IPS DF 6.9 (cell line): ENCODE data around the gene KIF26B.

Experiments
- DNase-seq: peaks from one replicate; pipeline ENCODE4 v3.0.0-alpha.2; 2013; ENCODE audit warnings: low read depth, low spot score
- H3K27ac ChIP-seq: one replicate; pipeline ENCODE4 v1.5.1; 2013; ENCODE audit warnings: low read length, control low read depth
- H3K27me3 ChIP-seq: 2 replicates; pipeline ENCODE4 v1.6.1; 2013; ENCODE audit warnings: mild to moderate bottlenecking, low read length; ENCODE audit not compliant: control insufficient read depth, insufficient read depth
- H3K36me3 ChIP-seq: 2 replicates; pipeline ENCODE4 v1.6.1; 2013; ENCODE audit warnings: low read length; ENCODE audit not compliant: control insufficient read depth, insufficient read depth
- H3K4me1 ChIP-seq: 2 replicates; pipeline ENCODE4 v1.6.1; 2013; ENCODE audit warnings: low read length; ENCODE audit not compliant: control insufficient read depth, insufficient read depth
- H3K4me3 ChIP-seq: 2 replicates; pipeline ENCODE4 v1.5.1; 2013; ENCODE audit warnings: mild to moderate bottlenecking, low read length
- H3K9me3 ChIP-seq: 2 replicates; pipeline ENCODE4 v1.6.1; 2013; ENCODE audit warnings: low read length, inconsistent platforms; ENCODE audit not compliant: control insufficient read depth, insufficient read depth
- WGBS: extraction: QIAGEN DNeasy Blood & Tissue Kit; methylation state at CpG from one replicate; pipeline ENCODE4 v1.1.7; 2013; ENCODE audit warnings: mixed read lengths, missing lambda C conversion rate; ENCODE audit not compliant: insufficient read length, insufficient coverage; 5-methylcytosine and 5-hydroxymethylcytosine counted together

The KIF26B gene

GRCh38 chr1:245512980-245513578 lies 358.3 kb downstream of the KIF26B start:
- H3K36me3 ChIP-seq: no peaks in the 10 kb centered on the region
- peaks cover 1% of the 10 kb centered on the region; the same call in 1 of the 2 replicates for H3K4me1 ChIP-seq
- no peak overlapping the region for H3K27ac ChIP-seq
- H3K27me3 ChIP-seq: no peaks in the 10 kb centered on the region
- WGBS: no CpG with 5 or more reads among the region's 11 CpGs
- DNase-seq: no peak
- H3K4me3 ChIP-seq: no peak overlapping the region
- no peaks in the 10 kb centered on the region for H3K9me3 ChIP-seq

GRCh38 chr1:245516284-245516759 lies 361.5 kb downstream of the KIF26B start:
- Histone ChIP-seq H3K36me3 (no peaks in the 10 kb centered on the region), H3K4me1 (peaks cover 1% of the 10 kb centered on the region; the same call in 1 of the 2 replicates), H3K4me3 (no peak overlapping the region), H3K9me3 (no peaks in the 10 kb centered on the region), H3K27ac (no peak overlapping the region), H3K27me3 (no peaks in the 10 kb centered on the region)
- WGBS: no CpG with 5 or more reads among the region's 12 CpGs
- DNase-seq: no peak

GRCh38 chr1:245520611-245521010 lies 365.8 kb downstream of the KIF26B start:
- H3K4me3 ChIP-seq: no peak overlapping the region
- no peaks in the 10 kb centered on the region for H3K27me3 ChIP-seq
- H3K4me1 ChIP-seq: no peaks in the 10 kb centered on the region
- no CpG with 5 or more reads among the region's 1 CpG for WGBS
- no peaks in the 10 kb centered on the region for H3K36me3 ChIP-seq
- no peaks in the 10 kb centered on the region for H3K9me3 ChIP-seq
- H3K27ac ChIP-seq: no peak overlapping the region
- DNase-seq: no peak

- H3K27me3 ChIP-seq: no peaks in the 10 kb centered on the region
- DNase-seq: no peak
- H3K27ac ChIP-seq: no peak overlapping the region
- no peak overlapping the region for H3K4me3 ChIP-seq
- WGBS: no CpG with 5 or more reads among the region's 2 CpGs
- H3K4me1 ChIP-seq: no peaks in the 10 kb centered on the region
- H3K9me3 ChIP-seq: peaks cover 1% of the 10 kb centered on the region; the same call in 1 of the 2 replicates
- H3K36me3 ChIP-seq: no peaks in the 10 kb centered on the region
Observed at GRCh38 chr1:245526141-245526540, 371.4 kb downstream of the KIF26B start.

- Histone ChIP-seq H3K9me3 (peaks cover 1% of the 10 kb centered on the region; the same call in 1 of the 2 replicates), H3K4me3 (no peak overlapping the region), H3K27me3 (no peaks in the 10 kb centered on the region), H3K27ac (no peak overlapping the region), H3K36me3 (no peaks in the 10 kb centered on the region), H3K4me1 (no peaks in the 10 kb centered on the region)
- no CpG with 5 or more reads among the region's 7 CpGs for WGBS
- no peak for DNase-seq
Observed at GRCh38 chr1:245528258-245528635, 373.5 kb downstream of the KIF26B start.

GRCh38 chr1:245530937-245531336 lies 376.2 kb downstream of the KIF26B start:
- no peak overlapping the region for H3K4me3 ChIP-seq
- WGBS: no CpG with 5 or more reads among the region's 2 CpGs
- DNase-seq: no peak
- no peak overlapping the region for H3K27ac ChIP-seq
- H3K36me3 ChIP-seq: no peaks in the 10 kb centered on the region
- H3K27me3 ChIP-seq: no peaks in the 10 kb centered on the region
- peaks cover 1% of the 10 kb centered on the region; the same call in 1 of the 2 replicates for H3K9me3 ChIP-seq
- H3K4me1 ChIP-seq: no peaks in the 10 kb centered on the region

- no peak for DNase-seq
- WGBS: no CpG with 5 or more reads among the region's 3 CpGs
- no peak overlapping the region for H3K4me3 ChIP-seq
- H3K36me3 ChIP-seq: no peaks in the 10 kb centered on the region
- no peaks in the 10 kb centered on the region for H3K9me3 ChIP-seq
- no peak overlapping the region for H3K27ac ChIP-seq
- no peaks in the 10 kb centered on the region for H3K4me1 ChIP-seq
- H3K27me3 ChIP-seq: no peaks in the 10 kb centered on the region
Observed at GRCh38 chr1:245537992-245538391, 383.2 kb downstream of the KIF26B start.

- H3K9me3 ChIP-seq: no peaks in the 10 kb centered on the region
- DNase-seq: no peak
- H3K4me1 ChIP-seq: no peaks in the 10 kb centered on the region
- H3K4me3 ChIP-seq: no peak overlapping the region
- no peaks in the 10 kb centered on the region for H3K27me3 ChIP-seq
- WGBS: no CpG with 5 or more reads among the region's 3 CpGs
- H3K27ac ChIP-seq: no peak overlapping the region
- H3K36me3 ChIP-seq: no peaks in the 10 kb centered on the region
Observed at GRCh38 chr1:245538671-245539070, 383.9 kb downstream of the KIF26B start.

GRCh38 chr1:245541369-245541768 lies 386.6 kb downstream of the KIF26B start:
- no peak overlapping the region for H3K4me3 ChIP-seq

GRCh38 chr1:245542365-245542764 lies 387.6 kb downstream of the KIF26B start:
- H3K9me3 ChIP-seq: no peaks in the 10 kb centered on the region
- no peak overlapping the region for H3K27ac ChIP-seq
- H3K36me3 ChIP-seq: no peaks in the 10 kb centered on the region
- H3K4me3 ChIP-seq: no peak overlapping the region
- H3K4me1 ChIP-seq: no peaks in the 10 kb centered on the region
- no CpG with 5 or more reads among the region's 6 CpGs for WGBS
- no peaks in the 10 kb centered on the region for H3K27me3 ChIP-seq
- no peak for DNase-seq

More at GRCh38 chr1:245541369-245541768, 386.6 kb downstream of the KIF26B start:
- Histone ChIP-seq H3K27me3 (no peaks in the 10 kb centered on the region), H3K9me3 (no peaks in the 10 kb centered on the region), H3K4me1 (no peaks in the 10 kb centered on the region), H3K27ac (no peak overlapping the region), H3K36me3 (no peaks in the 10 kb centered on the region)
- DNase-seq: no peak
- WGBS: no CpG with 5 or more reads among the region's 14 CpGs

GRCh38 chr1:245544236-245544635 lies 389.5 kb downstream of the KIF26B start:
- no peak for DNase-seq
- H3K4me3 ChIP-seq: no peak overlapping the region
- H3K36me3 ChIP-seq: no peaks in the 10 kb centered on the region
- H3K9me3 ChIP-seq: no peaks in the 10 kb centered on the region
- WGBS: no CpG with 5 or more reads among the region's 5 CpGs
- no peak overlapping the region for H3K27ac ChIP-seq
- H3K4me1 ChIP-seq: peaks cover 2% of the 10 kb centered on the region; the same call in 1 of the 2 replicates
- no peaks in the 10 kb centered on the region for H3K27me3 ChIP-seq
